Panc1 (cell line): ENCODE measurements around the gene TMPRSS2.

Experiments used
- POLR2AphosphoS5 ChIP-seq: IDR thresholded peaks from 2 replicates; pipeline ENCODE4 v1.6.1; 2012; ENCODE audit warnings: mild to moderate bottlenecking, low read depth, low read length, moderate library complexity
- TF ChIP-seq, protein P1 (sequence below): fragments of 450-650 bp; IDR thresholded peaks from 2 replicates; pipeline ENCODE4 v1.5.1; 2017; ENCODE audit warnings: mild to moderate bottlenecking

GRCh38 chr21:41497788-41498187, 10.2 kb downstream of the TMPRSS2 start:
- TF ChIP-seq, protein P1, sequence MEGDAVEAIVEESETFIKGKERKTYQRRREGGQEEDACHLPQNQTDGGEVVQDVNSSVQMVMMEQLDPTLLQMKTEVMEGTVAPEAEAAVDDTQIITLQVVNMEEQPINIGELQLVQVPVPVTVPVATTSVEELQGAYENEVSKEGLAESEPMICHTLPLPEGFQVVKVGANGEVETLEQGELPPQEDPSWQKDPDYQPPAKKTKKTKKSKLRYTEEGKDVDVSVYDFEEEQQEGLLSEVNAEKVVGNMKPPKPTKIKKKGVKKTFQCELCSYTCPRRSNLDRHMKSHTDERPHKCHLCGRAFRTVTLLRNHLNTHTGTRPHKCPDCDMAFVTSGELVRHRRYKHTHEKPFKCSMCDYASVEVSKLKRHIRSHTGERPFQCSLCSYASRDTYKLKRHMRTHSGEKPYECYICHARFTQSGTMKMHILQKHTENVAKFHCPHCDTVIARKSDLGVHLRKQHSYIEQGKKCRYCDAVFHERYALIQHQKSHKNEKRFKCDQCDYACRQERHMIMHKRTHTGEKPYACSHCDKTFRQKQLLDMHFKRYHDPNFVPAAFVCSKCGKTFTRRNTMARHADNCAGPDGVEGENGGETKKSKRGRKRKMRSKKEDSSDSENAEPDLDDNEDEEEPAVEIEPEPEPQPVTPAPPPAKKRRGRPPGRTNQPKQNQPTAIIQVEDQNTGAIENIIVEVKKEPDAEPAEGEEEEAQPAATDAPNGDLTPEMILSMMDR, result no peak
- no peak for TF ChIP-seq POLR2AphosphoS5
